Activated CD4-positive, alpha-beta T cell treated with anti-CD3 and anti-CD28 coated beads for 1 hour (primary cell): Measurements from ENCODE around the gene HOXA7.
A peak's percentile ranks its signal among the peaks of the same experiment; 100 is the strongest.

Source experiments
- DNase-seq: peaks from one replicate; pipeline ENCODE4 v3.0.0-alpha.2; 2020

Gene HOXA7

GRCh38 chr7:27181795-27182275, 25.4 kb upstream of the HOXA7 start:
- DNase-seq = no peak

- DNase-seq = no peak
Measured at GRCh38 chr7:27180431-27181420, 24.3 kb upstream of the HOXA7 start.

GRCh38 chr7:27179503-27180430, 23.3 kb upstream of the HOXA7 start:
- DNase-seq = no peak

DNA sequence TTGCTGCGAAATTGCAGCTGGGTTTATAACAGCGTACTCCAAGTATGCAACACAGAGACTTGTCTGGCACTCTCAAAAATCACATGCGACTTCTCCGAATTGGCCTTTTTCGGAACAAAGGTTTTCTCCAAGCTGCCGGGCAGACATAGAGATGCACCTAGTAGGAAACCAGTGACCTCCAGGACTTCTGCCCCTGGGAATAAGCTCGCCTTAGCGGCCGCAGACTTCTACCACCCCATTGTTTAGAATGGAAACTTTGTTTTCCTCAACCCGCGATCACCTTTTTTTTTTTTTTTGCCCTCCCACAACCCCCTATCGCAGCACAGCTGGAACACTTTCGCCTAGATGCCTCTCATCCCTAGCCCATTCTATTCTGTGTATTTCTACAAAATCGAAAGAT, 22.6 kb upstream of the HOXA7 start:
- DNase-seq = no peak

DNA sequence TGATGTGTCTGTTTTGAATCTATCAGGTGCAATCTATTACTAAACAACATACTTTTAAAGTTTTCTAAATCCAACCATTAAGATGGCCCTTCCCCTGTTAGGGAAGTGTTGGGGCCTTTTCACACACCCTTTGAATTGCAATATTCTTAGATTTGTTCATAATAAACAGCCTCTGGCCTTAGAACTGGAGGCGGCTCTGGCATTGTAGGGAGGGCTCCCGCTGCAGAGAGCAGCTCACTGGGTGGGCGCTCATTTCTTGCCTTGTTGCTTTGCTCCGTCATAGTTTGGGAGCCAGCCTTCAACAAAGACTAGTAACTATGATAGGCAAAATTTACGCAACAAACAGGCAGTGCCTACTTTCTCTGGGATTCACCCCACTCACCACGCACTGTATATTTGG, 21.9 kb upstream of the HOXA7 start:
- DNase-seq = no peak

DNA sequence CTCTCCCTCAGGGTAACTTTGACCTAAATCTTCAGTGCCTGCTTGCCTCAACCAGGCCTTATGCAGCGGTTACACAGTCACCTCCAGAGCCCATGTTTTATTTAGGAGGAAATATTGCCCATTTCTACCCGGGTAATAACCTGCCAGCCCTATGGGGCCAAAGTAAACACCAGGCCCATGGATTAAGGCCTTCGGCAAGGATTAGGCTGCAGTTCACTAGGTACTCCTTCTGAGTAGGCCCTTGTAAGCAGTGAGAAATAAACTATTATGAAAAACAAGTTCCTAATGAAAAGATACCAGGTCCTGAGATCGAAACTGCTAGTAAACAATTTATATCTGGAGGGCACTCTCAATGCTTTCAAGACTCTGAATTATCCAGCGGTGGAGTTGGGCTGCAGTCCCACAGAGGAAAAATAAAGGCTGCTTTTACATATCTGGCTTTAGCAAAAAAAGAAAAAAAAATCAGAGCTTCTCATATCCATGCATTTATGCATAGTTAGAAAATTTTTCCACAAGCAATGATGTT, 21.4 kb upstream of the HOXA7 start:
- no peak for DNase-seq

DNA sequence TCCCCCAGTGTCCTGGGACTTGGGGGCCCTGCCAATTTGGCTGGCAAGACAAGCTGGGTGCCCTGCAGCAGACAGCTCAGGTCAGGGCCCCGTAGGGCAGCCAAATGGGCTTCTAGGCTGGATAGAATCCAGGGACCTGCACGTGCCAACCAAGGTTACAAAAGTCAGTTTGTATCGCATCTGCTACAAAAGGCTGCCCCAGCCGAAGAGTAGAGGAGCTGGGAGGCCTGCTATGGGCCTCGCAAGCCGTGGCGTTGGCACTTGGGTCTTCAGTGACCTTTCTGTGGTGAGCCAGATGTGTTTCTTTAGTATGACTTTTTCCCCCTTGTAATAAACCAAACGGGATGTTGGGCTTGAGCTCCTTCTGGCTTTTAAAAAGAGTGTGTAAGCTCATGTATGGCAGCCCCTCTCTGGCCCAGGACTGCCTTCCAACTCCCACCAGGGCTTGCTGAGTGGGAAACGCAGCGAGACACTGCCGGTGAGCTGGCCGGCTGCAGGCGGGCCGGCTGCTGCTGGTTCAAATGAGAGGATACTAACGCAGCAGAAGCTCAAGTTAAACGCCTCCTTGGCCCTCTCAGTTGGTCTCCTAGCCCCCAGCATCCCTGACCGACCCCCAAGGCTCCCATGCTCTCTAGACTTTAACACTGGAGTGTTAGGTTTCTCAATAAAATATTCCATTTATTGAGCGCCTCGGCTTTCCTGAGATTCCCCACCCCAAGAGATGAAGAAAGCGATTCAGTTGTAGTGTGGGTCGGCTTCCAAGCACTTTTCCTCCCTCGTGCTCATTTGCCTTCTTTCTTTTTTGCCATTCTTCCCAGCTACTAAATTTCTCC, 20.7 kb upstream of the HOXA7 start:
- DNase-seq = no peak

DNA sequence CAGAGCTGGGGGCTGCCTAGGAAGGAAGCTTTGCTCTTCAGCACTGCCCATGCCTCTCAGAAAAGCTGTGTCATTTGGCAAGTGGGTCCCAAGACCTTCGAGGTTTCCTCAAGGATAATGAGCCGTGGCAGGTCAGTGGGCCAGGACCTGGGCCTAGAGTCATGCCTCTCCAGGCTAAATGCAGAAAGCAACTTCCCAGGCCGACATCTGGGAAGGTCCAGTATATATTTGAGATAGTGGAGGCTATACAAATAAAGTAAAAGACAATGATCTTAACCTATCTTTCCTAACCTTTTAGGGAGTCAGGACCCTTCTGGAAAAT, 20.0 kb upstream of the HOXA7 start:
- no peak for DNase-seq

DNA sequence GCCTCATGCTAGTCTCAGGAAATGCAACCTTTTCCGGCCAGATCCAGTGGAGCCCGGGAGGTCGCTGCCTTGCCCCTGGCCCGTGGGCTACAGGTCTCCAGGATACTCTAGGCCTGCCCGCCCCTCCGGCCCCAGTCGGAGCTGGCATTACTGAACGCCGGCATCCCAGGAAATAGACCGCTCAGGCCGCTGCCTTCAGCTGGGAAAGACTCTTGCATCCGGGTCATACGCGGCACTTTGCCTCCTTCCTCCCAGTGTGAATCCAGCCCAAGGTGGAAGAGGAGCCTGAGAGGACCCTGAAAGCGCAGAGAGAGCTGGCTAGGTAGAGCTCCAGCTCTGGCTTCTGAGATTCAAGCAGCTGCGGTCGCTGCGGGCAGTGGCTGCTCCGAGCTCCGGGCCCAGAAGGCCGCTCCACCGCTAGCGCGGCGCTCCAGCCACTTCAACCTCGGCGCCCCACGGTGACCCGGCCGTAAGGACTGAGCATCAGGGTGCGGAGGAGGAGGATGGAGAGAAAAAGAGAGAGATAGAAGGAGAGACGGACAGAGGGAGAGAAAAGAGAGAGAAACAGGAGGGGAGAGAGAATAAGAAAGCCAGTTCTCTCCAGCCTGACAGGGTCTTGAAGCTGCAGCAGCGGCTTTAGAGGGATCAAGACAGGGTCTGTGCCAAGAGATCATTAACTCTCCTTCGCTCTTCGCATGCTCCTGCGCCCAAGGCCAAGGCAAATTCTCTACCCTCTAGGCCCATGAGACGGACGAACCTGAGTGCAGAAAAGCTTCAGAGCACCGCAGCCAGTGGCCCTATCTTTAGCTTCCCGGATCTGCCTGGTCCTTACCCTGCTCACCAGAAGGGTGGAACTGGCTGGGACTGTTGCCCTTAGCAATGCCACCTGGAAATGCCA, 19.4 kb upstream of the HOXA7 start:
- DNase-seq = no peak

- no peak for DNase-seq
Measured at GRCh38 chr7:27174874-27175625, 18.6 kb upstream of the HOXA7 start.

GRCh38 chr7:27173956-27174873, 17.7 kb upstream of the HOXA7 start, which contains the start of gene HOXA10:
HOXA10 (minus strand) TSS chr7:27174320; CDS start chr7:27174306, 14 bp downstream.
- peak; percentile 7 for DNase-seq

DNA sequence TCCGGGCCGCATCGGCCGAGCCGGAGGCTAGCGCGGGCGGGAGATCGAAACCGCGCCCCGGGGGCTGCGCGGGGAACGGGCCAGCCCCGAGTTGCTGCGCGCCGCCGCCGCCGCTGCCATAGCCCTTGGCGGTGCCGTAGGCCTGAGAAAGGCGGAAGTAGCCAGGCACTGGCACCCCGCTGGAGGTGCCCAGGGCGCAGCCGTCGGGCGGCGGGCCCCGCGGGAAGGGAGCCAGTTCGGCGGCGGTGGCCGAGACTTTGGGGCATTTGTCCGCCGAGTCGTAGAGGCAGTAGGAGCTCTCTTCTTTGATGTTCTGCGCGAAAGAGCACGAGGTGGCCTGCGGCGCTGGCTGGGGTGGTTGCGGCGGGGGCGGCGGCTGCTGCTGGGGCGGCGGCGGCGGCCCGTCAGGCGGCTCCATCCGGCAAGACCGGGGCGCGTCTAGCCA, 17.1 kb upstream of the HOXA7 start:
- peak; percentile 8 for DNase-seq

DNA sequence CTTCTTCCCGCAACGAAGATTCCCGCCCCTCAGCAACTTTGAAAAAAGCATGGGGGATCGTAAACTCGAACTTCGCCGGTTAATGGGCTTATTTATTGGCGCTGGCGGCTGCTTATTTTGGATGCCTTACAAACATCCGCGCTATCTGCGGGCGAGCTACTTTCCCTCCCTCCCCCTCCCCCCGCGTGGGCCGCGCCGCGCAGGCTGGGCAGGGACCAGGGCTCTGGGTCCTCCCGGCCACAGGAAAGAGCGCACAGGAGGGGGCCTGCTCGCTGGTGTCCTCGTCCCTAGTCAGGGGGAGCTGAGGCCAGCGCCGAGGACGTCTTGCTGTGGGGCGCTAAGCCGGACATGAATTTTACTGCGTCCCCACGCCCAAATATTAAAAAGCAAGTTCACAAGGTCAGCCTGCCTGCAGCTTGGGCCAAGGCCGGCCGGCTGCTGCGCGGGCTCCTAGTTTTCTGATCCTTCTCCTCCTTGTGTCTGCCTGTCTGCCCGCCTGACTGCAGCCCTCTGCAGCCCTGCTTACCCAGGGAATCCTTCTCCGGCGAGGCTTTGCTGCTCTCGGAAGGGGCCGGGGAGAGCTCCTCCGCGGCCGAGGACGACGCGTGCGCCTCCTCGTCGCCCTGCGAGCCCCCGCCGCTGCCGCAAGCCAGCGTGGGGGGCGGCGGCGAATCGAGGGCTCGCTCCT, 16.5 kb upstream of the HOXA7 start:
- DNase-seq = peak; percentile 7

GRCh38 chr7:27172315-27172774, 15.9 kb upstream of the HOXA7 start:
- DNase-seq = no peak

- no peak for DNase-seq
Measured at GRCh38 chr7:27171637-27172314, 15.3 kb upstream of the HOXA7 start.

DNA sequence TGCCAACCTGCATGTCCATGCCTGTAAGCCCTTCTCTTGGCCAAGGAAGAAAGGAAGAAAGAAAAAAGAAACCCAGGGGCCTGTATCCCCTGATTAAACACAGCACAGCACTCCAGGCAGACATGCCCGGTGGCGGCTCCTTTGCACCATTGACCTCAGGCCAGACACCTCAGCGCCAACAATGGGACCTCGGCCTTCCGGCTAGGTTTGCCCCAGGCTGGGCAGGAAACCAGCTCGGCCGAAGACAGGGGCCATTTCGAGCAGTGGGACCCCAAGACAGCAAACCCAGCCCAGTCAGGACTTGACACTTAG, 14.8 kb upstream of the HOXA7 start:
- no peak for DNase-seq

DNA sequence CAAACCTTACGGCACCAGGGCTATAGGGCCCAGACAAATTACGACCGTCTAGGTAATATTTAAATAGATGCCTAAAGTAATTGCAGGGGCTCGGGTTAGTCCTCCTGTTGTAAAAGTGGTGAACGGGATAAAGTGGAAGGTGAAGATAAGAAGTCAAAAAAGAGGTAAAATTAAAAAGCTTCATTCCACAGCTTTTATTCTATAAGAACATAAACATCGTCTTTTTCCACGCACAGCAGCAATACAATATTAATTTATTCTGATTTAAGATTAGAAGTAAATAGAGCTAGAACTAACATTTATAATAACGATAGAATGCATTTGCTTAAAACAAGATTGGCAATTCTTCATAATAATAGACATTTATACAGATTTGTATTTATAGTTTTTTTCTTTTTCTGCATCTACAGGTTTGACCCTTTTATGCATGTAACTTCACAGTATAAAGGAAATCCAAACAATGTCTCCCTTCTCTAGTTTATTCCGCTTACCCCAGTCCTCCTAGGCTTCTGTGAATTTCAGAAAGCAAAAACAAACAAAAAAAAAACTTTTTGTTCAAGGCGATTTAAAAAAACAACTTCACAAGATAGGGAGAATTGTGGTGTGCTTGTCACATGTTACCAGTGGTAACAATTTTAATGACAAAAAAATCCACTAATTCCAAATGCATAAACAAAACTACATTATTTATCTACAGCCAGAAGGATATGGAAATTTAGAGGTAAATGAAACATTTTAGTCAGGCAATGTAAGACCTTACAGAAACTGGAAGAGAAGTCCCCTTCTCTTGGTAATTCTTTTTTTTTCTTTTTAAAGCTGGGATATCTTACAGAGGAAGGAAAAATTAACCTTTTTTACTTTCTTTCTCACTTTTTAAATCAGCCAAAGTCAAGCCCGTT, 14.2 kb upstream of the HOXA7 start:
- DNase-seq = no peak
